ENCODE measurements around the gene UBN2. TPM values are rescaled to one million over a fixed set of nuclear protein-coding genes. Genes with fewer than 3 reads are reported as not detected.

UBN2 gene
- total and polyA plus RNA-seq, 2 of the 13 experiments (the other 11 are each of a cell fraction or from before 2014, with no cell fraction given): 5.6 to 5.7 TPM

DNA sequence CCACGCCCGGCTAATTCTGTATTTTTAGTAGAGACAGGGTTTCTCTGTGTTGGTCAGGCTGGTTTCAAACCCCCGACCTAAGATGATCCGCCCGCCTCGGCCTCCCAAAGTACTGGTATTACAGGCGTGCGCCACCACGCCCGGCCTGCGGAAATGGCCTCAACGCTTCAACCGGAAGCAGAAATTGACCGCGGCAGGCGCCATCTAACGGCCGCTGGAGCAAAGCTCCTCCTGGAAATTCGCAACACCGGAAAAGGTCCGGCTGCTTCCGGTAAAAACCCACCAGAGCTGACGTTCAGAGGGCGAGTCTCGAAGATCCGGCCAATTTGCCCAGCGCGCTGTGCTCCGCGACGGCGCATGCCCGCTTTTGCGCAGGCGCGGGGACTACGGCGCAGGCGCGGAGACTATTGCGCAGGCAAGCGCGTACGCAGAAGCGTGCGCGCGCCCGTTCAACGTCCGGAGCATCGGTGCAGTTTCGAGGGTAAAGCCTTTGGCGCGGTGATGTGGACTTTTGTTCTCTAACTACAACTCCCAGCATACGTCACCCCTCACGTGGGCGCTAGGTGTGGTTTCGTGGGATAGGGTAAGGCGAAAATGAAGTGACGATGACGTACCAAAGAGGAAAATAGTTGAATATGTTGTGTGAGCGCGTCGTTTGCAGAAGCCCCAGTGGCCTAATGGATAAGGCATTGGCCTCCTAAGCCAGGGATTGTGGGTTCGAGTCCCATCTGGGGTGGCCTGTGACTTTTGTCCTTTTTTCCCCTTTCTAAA lies 109.2 kb downstream of the UBN2 start (continued):
- TF ChIP-seq ZNF232 (CRISPR knock-in tag; IDR thresholded peaks at IDR 0.05; ENCODE audit: borderline replicate concordance): 0 out of 2 replicates have a peak, but pooled peaks have one; percentile 71
- TF ChIP-seq, protein P1, sequence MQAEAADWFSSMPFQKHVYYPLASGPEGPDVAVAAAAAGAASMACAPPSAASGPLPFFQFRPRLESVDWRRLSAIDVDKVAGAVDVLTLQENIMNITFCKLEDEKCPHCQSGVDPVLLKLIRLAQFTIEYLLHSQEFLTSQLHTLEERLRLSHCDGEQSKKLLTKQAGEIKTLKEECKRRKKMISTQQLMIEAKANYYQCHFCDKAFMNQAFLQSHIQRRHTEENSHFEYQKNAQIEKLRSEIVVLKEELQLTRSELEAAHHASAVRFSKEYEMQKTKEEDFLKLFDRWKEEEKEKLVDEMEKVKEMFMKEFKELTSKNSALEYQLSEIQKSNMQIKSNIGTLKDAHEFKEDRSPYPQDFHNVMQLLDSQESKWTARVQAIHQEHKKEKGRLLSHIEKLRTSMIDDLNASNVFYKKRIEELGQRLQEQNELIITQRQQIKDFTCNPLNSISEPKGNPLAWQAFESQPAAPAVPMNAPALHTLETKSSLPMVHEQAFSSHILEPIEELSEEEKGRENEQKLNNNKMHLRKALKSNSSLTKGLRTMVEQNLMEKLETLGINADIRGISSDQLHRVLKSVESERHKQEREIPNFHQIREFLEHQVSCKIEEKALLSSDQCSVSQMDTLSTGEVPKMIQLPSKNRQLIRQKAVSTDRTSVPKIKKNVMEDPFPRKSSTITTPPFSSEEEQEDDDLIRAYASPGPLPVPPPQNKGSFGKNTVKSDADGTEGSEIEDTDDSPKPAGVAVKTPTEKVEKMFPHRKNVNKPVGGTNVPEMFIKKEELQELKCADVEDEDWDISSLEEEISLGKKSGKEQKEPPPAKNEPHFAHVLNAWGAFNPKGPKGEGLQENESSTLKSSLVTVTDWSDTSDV (CRISPR knock-in tag; IDR thresholded peaks at IDR 0.05): 0 out of 2 replicates have a peak, but pooled peaks have one; percentile 82
- TF ChIP-seq, protein P2, sequence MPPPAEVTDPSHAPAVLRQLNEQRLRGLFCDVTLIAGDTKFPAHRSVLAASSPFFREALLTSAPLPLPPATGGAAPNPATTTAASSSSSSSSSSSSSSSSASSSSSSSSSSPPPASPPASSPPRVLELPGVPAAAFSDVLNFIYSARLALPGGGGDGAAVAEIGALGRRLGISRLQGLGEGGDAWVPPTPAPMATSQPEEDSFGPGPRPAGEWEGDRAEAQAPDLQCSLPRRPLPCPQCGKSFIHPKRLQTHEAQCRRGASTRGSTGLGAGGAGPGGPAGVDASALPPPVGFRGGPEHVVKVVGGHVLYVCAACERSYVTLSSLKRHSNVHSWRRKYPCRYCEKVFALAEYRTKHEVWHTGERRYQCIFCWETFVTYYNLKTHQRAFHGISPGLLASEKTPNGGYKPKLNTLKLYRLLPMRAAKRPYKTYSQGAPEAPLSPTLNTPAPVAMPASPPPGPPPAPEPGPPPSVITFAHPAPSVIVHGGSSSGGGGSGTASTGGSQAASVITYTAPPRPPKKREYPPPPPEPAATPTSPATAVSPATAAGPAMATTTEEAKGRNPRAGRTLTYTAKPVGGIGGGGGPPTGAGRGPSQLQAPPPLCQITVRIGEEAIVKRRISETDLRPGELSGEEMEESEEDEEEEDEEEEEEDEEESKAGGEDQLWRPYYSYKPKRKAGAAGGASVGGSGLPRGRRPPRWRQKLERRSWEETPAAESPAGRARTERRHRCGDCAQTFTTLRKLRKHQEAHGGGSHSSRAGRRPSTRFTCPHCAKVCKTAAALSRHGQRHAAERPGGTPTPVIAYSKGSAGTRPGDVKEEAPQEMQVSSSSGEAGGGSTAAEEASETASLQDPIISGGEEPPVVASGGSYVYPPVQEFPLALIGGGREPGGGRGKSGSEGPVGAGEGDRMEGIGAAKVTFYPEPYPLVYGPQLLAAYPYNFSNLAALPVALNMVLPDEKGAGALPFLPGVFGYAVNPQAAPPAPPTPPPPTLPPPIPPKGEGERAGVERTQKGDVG (CRISPR knock-in tag; IDR thresholded peaks at IDR 0.05; ENCODE audit: borderline replicate concordance): peak; percentile 92; the same call in 1 of the 2 replicates
- no peak for TF ChIP-seq NPAS2 (CRISPR knock-in tag; IDR thresholded peaks at IDR 0.05; ENCODE audit: borderline replicate concordance)
- peak; percentile 86; the same call in 1 of the 2 replicates for TF ChIP-seq TOE1 (CRISPR knock-in tag; IDR thresholded peaks at IDR 0.05)
- TF ChIP-seq KDM2A (CRISPR knock-in tag; IDR thresholded peaks at IDR 0.05; ENCODE audit: borderline replicate concordance, low read depth): peak; percentile 81; the same call in 1 of the 2 replicates
- TF ChIP-seq TBX3 (IDR thresholded peaks at IDR 0.05; ENCODE audit: borderline replicate concordance): peak; percentile 44; the same call in 1 of the 2 replicates
- peak; percentile 80; the same call in 1 of the 2 replicates for TF ChIP-seq ZSCAN22 (CRISPR knock-in tag; IDR thresholded peaks at IDR 0.05)
- TF ChIP-seq GZF1 (CRISPR knock-in tag; IDR thresholded peaks at IDR 0.05): peak; percentile 88; the same call in 1 of the 2 replicates
- TF ChIP-seq, protein P3, sequence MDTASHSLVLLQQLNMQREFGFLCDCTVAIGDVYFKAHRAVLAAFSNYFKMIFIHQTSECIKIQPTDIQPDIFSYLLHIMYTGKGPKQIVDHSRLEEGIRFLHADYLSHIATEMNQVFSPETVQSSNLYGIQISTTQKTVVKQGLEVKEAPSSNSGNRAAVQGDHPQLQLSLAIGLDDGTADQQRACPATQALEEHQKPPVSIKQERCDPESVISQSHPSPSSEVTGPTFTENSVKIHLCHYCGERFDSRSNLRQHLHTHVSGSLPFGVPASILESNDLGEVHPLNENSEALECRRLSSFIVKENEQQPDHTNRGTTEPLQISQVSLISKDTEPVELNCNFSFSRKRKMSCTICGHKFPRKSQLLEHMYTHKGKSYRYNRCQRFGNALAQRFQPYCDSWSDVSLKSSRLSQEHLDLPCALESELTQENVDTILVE (CRISPR knock-in tag; IDR thresholded peaks at IDR 0.05): peak; percentile 97
- TF ChIP-seq FIP1L1 (IDR thresholded peaks at IDR 0.05; ENCODE audit: borderline replicate concordance, insufficient read depth, low read depth, low read length): no peak
- TF ChIP-seq, protein P4, sequence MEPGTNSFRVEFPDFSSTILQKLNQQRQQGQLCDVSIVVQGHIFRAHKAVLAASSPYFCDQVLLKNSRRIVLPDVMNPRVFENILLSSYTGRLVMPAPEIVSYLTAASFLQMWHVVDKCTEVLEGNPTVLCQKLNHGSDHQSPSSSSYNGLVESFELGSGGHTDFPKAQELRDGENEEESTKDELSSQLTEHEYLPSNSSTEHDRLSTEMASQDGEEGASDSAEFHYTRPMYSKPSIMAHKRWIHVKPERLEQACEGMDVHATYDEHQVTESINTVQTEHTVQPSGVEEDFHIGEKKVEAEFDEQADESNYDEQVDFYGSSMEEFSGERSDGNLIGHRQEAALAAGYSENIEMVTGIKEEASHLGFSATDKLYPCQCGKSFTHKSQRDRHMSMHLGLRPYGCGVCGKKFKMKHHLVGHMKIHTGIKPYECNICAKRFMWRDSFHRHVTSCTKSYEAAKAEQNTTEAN (CRISPR knock-in tag; conservative IDR thresholded peaks at IDR 0.05): peak; percentile 73; the same call in 1 of the 2 replicates
- TF ChIP-seq, protein P5, sequence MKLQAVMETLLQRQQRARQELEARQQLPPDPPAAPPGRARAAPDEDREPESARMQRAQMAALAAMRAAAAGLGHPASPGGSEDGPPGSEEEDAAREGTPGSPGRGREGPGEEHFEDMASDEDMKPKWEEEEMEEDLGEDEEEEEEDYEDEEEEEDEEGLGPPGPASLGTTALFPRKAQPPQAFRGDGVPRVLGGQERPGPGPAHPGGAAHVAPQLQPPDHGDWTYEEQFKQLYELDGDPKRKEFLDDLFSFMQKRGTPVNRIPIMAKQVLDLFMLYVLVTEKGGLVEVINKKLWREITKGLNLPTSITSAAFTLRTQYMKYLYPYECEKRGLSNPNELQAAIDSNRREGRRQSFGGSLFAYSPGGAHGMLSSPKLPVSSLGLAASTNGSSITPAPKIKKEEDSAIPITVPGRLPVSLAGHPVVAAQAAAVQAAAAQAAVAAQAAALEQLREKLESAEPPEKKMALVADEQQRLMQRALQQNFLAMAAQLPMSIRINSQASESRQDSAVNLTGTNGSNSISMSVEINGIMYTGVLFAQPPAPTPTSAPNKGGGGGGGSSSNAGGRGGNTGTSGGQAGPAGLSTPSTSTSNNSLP (IDR thresholded peaks at IDR 0.05; ENCODE audit: low read depth, low read length): no peak
- TF ChIP-seq U2AF1 (optimal IDR thresholded peaks at IDR 0.05; ENCODE audit: low read depth, low read length): peak; percentile 19
- TF ChIP-seq ZIK1 (CRISPR knock-in tag; IDR thresholded peaks at IDR 0.05; ENCODE audit: borderline replicate concordance, low read depth): no peak; the same call in 1 of the 2 replicates
- peak; percentile 97 for TF ChIP-seq ETV5 (CRISPR knock-in tag; IDR thresholded peaks at IDR 0.05; ENCODE audit: borderline replicate concordance)
